Stimulated activated CD8-positive, alpha-beta memory T cell treated with anti-CD3 and anti-CD28 coated beads, Interleukin-15, amount 100 ng/mL, for 4 hours (primary cell): ENCODE data around the gene ICAM1.
A peak's percentile ranks its signal among the peaks of the same experiment; 100 is the strongest.

Experiments
- DNase-seq, 2 donors: peaks; one replicate each; pipeline ENCODE4 v3.0.0-alpha.2; 2020; ENCODE audit warnings: low read depth in 2 of 2

ICAM1 gene

DNA sequence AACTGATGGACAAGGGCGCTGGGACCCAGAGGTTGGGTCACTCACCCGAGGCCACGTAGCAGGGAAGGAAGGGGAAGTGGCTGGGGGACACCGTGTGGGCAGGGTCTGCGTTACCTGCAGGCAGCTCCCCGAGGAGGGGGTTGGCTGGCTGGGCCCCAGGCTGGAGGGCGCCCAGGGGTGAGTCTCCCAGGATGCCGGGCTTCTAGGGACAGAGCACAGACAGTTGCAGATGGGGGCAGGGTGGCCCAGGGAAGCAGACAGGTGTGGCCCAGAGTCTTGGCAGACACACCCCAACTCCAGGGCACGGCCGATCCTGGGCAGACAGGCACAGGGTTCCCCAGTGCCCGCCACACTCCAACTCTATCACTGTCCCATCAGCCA, 50.5 kb downstream of the ICAM1 start:
- DNase-seq, result no peak

- DNase-seq, result no peak
Measured at GRCh38 chr19:10321874-10322835, 51.2 kb downstream of the ICAM1 start.

GRCh38 chr19:10325732-10326131, 54.8 kb downstream of the ICAM1 start:
- DNase-seq, result no peak

DNA sequence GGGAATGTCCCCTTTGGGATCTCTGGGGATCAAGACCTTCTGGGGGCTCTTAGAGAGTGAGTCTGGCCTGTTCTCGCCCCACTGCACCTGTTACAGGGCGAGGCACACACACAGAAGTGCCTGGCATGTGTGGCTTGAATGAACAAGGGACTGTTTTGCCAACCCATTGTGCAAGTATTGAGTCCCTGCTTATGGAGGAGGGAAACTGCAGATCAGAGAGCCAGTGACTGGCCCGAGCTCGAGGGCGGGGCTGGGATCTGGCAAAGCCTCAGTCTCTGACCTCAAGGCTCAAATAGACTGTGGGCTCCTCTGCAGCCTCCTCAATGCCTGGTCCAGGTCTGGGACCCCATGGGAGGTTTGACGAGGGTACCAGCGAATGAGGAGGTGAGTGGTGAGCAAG, 56.9 kb downstream of the ICAM1 start:
- DNase-seq, result no peak

GRCh38 chr19:10328558-10329429, 57.9 kb downstream of the ICAM1 start:
- DNase-seq, result no peak

GRCh38 chr19:10329555-10329954, 58.6 kb downstream of the ICAM1 start:
- no peak for DNase-seq

DNA sequence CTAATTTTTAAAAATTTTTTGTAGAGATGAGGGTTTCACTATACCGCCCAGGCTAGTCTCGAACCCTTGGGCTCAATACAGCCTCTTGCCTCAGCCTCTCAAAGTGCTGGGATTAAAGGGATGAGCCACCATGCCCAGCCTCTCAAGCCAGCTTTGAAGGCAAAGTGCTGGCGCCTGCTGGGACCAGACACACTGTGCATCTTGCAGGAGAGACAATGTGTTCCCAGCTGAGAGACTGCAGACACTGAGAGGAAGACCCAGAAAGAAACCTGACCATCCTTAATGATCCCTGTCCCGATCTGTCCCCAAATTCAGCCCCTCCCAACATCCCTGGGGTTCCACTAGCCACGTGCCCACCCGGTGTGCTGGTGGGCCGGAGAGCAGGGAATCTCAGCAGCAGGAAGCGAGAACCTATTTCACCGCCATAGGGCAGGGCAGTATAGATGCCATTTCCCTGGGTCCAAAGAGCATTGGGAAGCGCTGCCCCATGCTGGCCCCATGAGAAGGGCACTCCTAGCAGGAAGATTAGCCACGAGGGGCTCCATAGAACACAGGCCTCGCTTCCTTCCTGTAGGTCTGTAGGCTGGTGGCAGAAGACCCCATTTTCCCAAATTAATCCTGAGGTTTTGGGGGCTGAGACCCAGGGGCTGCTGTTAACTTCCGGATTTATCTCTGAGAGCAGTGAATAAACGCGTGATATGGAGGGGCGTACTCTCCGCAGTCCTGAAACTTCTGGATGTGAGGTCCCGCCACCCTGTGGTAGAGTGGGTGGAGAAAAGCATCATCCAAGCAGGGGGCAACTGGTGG, 61.4 kb downstream of the ICAM1 start:
- no peak for DNase-seq

DNA sequence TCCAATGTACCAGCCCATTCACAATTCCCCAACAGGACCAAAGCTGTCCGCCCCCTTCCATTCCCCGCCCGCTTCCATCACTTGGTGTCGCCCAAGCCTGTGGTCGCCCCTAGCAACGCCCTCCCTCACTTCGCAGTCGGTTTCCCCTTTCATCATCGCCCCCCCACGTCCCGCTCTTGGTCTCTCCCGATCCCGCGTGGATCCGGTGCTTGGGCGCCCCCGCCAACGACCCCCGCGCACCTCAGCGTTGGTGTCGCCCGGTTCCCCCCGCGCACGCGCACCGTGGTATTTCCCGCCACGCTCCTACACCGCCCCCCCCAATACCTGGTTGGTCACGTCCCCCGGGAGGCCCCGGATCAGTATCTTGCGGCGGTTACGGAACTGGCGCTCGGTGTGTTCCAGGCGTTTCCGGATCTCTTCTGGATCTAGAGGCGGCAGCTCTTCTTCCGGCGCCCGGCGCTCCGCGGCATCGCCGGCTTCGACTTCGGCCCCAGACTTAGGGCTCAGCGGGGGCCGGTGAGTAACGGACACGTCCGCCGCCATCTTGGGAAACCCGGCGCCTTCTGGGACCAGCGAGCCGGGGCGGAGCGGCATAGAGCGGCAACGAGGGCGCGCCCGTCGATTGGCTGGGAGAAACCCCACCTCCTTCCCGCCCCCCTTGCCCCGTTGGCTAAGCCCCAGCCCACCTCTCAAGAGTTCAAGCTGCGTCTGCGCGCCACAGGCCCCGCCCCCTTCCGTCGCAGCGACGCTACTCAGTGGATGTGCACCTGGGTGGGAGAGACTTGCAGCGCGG, 62.2 kb downstream of the ICAM1 start, which contains the start of gene RAVER1:
Gene RAVER1, minus strand, starts transcription at position 565 of the 793 bp plus-strand sequence. Its CDS starts 22 bp downstream, at position 543.
- peak; percentile 96 to 98 for DNase-seq

GRCh38 chr19:10333758-10334587, 63.1 kb downstream of the ICAM1 start:
- no peak for DNase-seq

DNA sequence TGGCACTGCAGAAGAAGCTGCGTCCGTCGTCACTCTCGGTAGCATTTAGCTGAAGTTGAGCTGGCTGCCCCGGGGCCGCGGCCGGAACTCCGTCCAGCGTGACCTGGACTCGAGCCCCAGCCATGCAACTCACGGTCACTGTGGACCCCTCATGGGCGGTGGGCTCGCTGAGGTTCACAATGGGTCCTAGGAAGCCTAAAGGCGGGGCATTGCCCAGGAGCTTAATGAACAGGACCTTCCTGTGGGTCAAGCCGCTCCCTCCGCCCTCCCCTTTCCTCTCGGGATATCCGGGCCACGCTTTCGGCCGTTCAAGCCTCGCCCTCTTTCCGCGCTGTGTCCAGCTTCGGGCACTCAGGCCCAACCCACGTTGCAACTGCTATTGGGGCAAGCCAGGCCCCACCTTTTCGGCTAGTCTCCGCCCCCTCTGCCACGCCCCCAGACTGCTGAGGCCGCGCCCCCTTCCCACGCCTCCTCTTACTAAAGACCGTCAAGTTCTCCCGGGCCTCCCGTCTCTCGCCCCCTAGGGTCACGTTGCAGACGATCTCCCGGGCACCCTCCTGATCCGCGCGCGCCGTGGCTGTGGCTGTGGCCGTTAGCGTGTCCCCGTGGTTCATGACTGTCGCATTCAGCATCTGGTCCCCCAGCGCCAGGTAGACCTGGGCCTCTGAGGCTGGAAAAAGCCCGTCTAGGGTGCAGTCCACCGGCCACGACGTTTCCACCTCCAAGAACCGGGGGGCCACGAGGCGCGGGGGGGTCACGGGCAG, 63.9 kb downstream of the ICAM1 start:
- no peak for DNase-seq

DNA sequence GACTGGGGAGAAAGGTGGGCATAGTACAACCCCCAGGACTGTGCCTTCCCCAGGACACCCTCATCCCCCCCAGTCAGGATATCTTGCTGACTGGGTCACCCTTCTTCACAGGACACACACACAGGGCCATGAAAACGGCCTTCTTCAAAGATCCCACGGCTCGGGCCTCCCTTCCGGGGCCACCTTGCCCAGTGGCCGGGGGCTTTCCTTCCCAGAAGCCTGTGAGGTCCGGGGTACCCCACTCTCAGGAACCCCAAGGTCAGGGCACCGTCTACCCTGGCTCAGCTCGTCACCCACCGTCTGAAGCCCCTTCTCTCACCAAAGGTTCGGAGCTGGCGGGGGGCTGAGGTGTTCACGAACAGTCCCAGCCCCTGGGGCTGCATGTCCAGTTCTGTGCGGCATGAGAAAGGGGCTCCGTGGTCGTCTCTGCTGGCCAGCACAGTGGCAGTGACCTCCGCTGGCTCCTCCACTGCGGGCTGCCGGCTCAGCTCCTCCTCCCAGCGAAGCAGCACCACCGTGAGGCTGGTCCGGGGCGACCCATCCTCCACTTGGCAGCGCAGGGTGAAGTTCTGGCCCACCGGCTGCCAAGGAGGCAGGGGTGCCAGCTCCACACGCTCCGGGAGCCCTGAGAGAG, 64.5 kb downstream of the ICAM1 start:
- DNase-seq, result no peak
